Muscle layer of colon (tissue), 2 donors: Measurements from ENCODE around the gene DSP.

Experiments
- H3K27ac ChIP-seq: one replicate; pipeline ENCODE4 v1.7.0; 2013; ENCODE audit warnings: low read depth, mild to moderate bottlenecking, low read length, moderate library complexity
- H3K27me3 ChIP-seq, 2 donors: one replicate each; pipeline ENCODE4 v1.7.0; 2013; ENCODE audit warnings: low read length in 2 of 2, mild to moderate bottlenecking in 2 of 2; ENCODE audit not compliant: insufficient read depth in 2 of 2, control insufficient read depth in 1 of 2
- H3K36me3 ChIP-seq: one replicate; pipeline ENCODE4 v1.7.0; 2013; ENCODE audit warnings: mild to moderate bottlenecking, low read length; ENCODE audit not compliant: insufficient read depth
- H3K4me1 ChIP-seq: one replicate; pipeline ENCODE4 v1.7.0; 2013; ENCODE audit warnings: mild to moderate bottlenecking, low read length; ENCODE audit not compliant: insufficient read depth
- H3K4me3 ChIP-seq, 2 donors: one replicate each; pipeline ENCODE4 v1.7.0; 2013; ENCODE audit warnings: low read length in 2 of 2, low read depth in 1 of 2, mild to moderate bottlenecking in 1 of 2, moderate library complexity in 1 of 2
- H3K9ac ChIP-seq: one replicate; pipeline ENCODE4 v1.7.0; 2013; ENCODE audit warnings: low read length
- H3K9me3 ChIP-seq: one replicate; pipeline ENCODE4 v1.7.0; 2013; ENCODE audit warnings: mild to moderate bottlenecking, low read length
- donor health status: abdominal sarcoma.
- donor health status: Adenocarcinoma of cecum.

The DSP gene

GRCh38 chr6:7541175-7542064 lies at the start of gene DSP:
Gene DSP (plus strand): TSS chr6:7541671. CDS start chr6:7541916, 245 bp downstream.
- peaks cover 8% of the 10 kb centered on the region for H3K4me1 ChIP-seq
- peak within 1 kb of the TSS; percentile 55 to 59 for H3K4me3 ChIP-seq
- H3K36me3 ChIP-seq: no peaks in the 10 kb centered on the region
- H3K27ac ChIP-seq: no peak within 1 kb of the TSS
- H3K9me3 ChIP-seq: no peaks in the 10 kb centered on the region
- no peak within 1 kb of the TSS for H3K9ac ChIP-seq
- peaks cover 29 to 51% of the 10 kb centered on the region in 2 donors for H3K27me3 ChIP-seq

- no peak overlapping the region for H3K27ac ChIP-seq
- no peaks in the 10 kb centered on the region for H3K36me3 ChIP-seq
- no peak overlapping the region for H3K4me3 ChIP-seq
- no peaks in the 10 kb centered on the region for H3K9me3 ChIP-seq
- no peaks in the 10 kb centered on the region for H3K4me1 ChIP-seq
- no peak overlapping the region for H3K9ac ChIP-seq
- no peaks in the 10 kb centered on the region for H3K27me3 ChIP-seq
These were observed 47.6 kb upstream of the DSP start for GRCh38 chr6:7493866-7494265.

- Histone ChIP-seq H3K36me3 (no peaks in the 10 kb centered on the region), H3K4me1 (no peaks in the 10 kb centered on the region), H3K9me3 (no peaks in the 10 kb centered on the region), H3K9ac (no peak overlapping the region), H3K27me3 (no peaks in the 10 kb centered on the region), H3K4me3 (no peak overlapping the region), H3K27ac (no peak overlapping the region)
These were observed 46.8 kb upstream of the DSP start for GRCh38 chr6:7494638-7495037.

- H3K4me3 ChIP-seq: no peak overlapping the region
- no peak overlapping the region for H3K27ac ChIP-seq
- no peaks in the 10 kb centered on the region for H3K36me3 ChIP-seq
- H3K9ac ChIP-seq: no peak overlapping the region
- H3K4me1 ChIP-seq: no peaks in the 10 kb centered on the region
- no peaks in the 10 kb centered on the region for H3K9me3 ChIP-seq
- no peaks in the 10 kb centered on the region for H3K27me3 ChIP-seq
These were observed 45.1 kb upstream of the DSP start for GRCh38 chr6:7496266-7496875.

GRCh38 chr6:7500752-7501282 lies 40.7 kb upstream of the DSP start:
- Histone ChIP-seq H3K36me3 (no peaks in the 10 kb centered on the region), H3K4me1 (no peaks in the 10 kb centered on the region), H3K27ac (no peak overlapping the region), H3K4me3 (no peak overlapping the region), H3K9me3 (no peaks in the 10 kb centered on the region), H3K9ac (no peak overlapping the region), H3K27me3 (no peaks in the 10 kb centered on the region)

- no peak overlapping the region for H3K9ac ChIP-seq
- H3K4me3 ChIP-seq: no peak overlapping the region
- no peak overlapping the region for H3K27ac ChIP-seq
- no peaks in the 10 kb centered on the region for H3K4me1 ChIP-seq
- no peaks in the 10 kb centered on the region for H3K27me3 ChIP-seq
- H3K9me3 ChIP-seq: no peaks in the 10 kb centered on the region
- H3K36me3 ChIP-seq: no peaks in the 10 kb centered on the region
These were observed 38.7 kb upstream of the DSP start for GRCh38 chr6:7502743-7503142.

GRCh38 chr6:7504041-7504440 lies 37.4 kb upstream of the DSP start:
- Histone ChIP-seq H3K4me1 (no peaks in the 10 kb centered on the region), H3K9me3 (no peaks in the 10 kb centered on the region), H3K36me3 (no peaks in the 10 kb centered on the region), H3K27me3 (no peaks in the 10 kb centered on the region), H3K27ac (no peak overlapping the region), H3K9ac (no peak overlapping the region), H3K4me3 (no peak overlapping the region)

GRCh38 chr6:7505189-7505699 lies 36.2 kb upstream of the DSP start:
- no peaks in the 10 kb centered on the region for H3K27me3 ChIP-seq
- H3K9ac ChIP-seq: no peak overlapping the region
- no peaks in the 10 kb centered on the region for H3K4me1 ChIP-seq
- no peaks in the 10 kb centered on the region for H3K36me3 ChIP-seq
- H3K4me3 ChIP-seq: no peak overlapping the region
- no peaks in the 10 kb centered on the region for H3K9me3 ChIP-seq
- no peak overlapping the region for H3K27ac ChIP-seq

GRCh38 chr6:7507600-7507999 lies 33.9 kb upstream of the DSP start:
- H3K4me3 ChIP-seq: no peak overlapping the region
- no peaks in the 10 kb centered on the region for H3K36me3 ChIP-seq
- no peaks in the 10 kb centered on the region for H3K4me1 ChIP-seq
- H3K27me3 ChIP-seq: no peaks in the 10 kb centered on the region
- no peak overlapping the region for H3K9ac ChIP-seq
- H3K9me3 ChIP-seq: no peaks in the 10 kb centered on the region
- no peak overlapping the region for H3K27ac ChIP-seq

- peaks cover 0 to 4% of the 10 kb centered on the region in 2 donors for H3K27me3 ChIP-seq
- no peaks in the 10 kb centered on the region for H3K9me3 ChIP-seq
- H3K4me1 ChIP-seq: no peaks in the 10 kb centered on the region
- no peak overlapping the region for H3K9ac ChIP-seq
- H3K27ac ChIP-seq: no peak overlapping the region
- no peaks in the 10 kb centered on the region for H3K36me3 ChIP-seq
- no peak overlapping the region for H3K4me3 ChIP-seq
These were observed 29.2 kb upstream of the DSP start for GRCh38 chr6:7512320-7512719.

- no peaks in the 10 kb centered on the region for H3K9me3 ChIP-seq
- H3K27ac ChIP-seq: no peak overlapping the region
- H3K27me3 ChIP-seq: peaks cover 0 to 4% of the 10 kb centered on the region in 2 donors
- no peaks in the 10 kb centered on the region for H3K36me3 ChIP-seq
- H3K4me3 ChIP-seq: no peak overlapping the region
- H3K9ac ChIP-seq: no peak overlapping the region
- no peaks in the 10 kb centered on the region for H3K4me1 ChIP-seq
These were observed 27.9 kb upstream of the DSP start for GRCh38 chr6:7513529-7513928.
